Activated T-helper 1 cell treated with anti-CD3 and anti-CD28 coated beads, Interleukin-12 subunit alpha, Interleukin-12 subunit beta, Interleukin-2, Interleukin-4 antibody, amounts not matched to agents 30 ng/mL and 10 ng/mL and 1 ng/mL, durations not matched to agents 14 hours and 24 hours and 36 hours (primary cell): ENCODE measurements around the gene PRSS22. TPM values are rescaled to one million over a fixed set of nuclear protein-coding genes. Genes with fewer than 3 reads are reported as not detected.
A peak's percentile ranks its signal among the peaks of the same experiment; 100 is the strongest.

Experiments used
- DNase-seq: peaks from one replicate; pipeline ENCODE4 v3.0.0; 2021; ENCODE audit warnings: low spot score
- H3K27ac Mint-ChIP-seq: one replicate; pipeline ENCODE4 v1.8.0; 2021; ENCODE audit warnings: mild to moderate bottlenecking, mixed read lengths
- H3K27me3 Mint-ChIP-seq: one replicate; pipeline ENCODE4 v1.8.0; 2022; ENCODE audit warnings: mild to moderate bottlenecking, moderate library complexity, mixed read lengths; ENCODE audit not compliant: insufficient read depth
- H3K36me3 Mint-ChIP-seq: one replicate; pipeline ENCODE4 v1.8.0; 2021; ENCODE audit warnings: low read depth, mixed read lengths
- H3K4me1 Mint-ChIP-seq: one replicate; pipeline ENCODE4 v1.8.0; 2021; ENCODE audit warnings: low read depth, mixed read lengths
- H3K4me3 Mint-ChIP-seq: one replicate; pipeline ENCODE4 v1.8.0; 2021; ENCODE audit warnings: mild to moderate bottlenecking, moderate library complexity, mixed read lengths
- H3K9me3 Mint-ChIP-seq: one replicate; pipeline ENCODE4 v1.8.0; 2021; ENCODE audit warnings: mixed read lengths
- intact Hi-C: fragments of 100-400 bp; cut with micrococcal nuclease; formaldehyde crosslinking; loops from one replicate; pipeline ENCODE4 v1.15.1; 2024
- total RNA-seq: library from RNA; stranded (reverse); gene quantifications from 2 replicates; pipeline ENCODE4 v1.2.3, GENCODE V29; 2022

The PRSS22 gene
- total RNA-seq, 1 donor from 2014 or later, result not detected

GRCh38 chr16:2854700-2855309 lies 3.2 kb downstream of the PRSS22 start:
- H3K4me1 Mint-ChIP-seq, result no peaks in the 10 kb centered on the region
- H3K9me3 Mint-ChIP-seq, result peaks cover 10% of the 10 kb centered on the region
- no peak overlapping the region for H3K4me3 Mint-ChIP-seq
- H3K27me3 Mint-ChIP-seq, result peaks cover 6% of the 10 kb centered on the region
- no peak for DNase-seq
- H3K27ac Mint-ChIP-seq, result no peak overlapping the region
- no peaks in the 10 kb centered on the region for H3K36me3 Mint-ChIP-seq
- intact Hi-C loops, result no loop called here

- peaks cover 8% of the 10 kb centered on the region for H3K27me3 Mint-ChIP-seq
- intact Hi-C loops, result no loop called here
- H3K4me3 Mint-ChIP-seq, result no peak overlapping the region
- no peaks in the 10 kb centered on the region for H3K36me3 Mint-ChIP-seq
- H3K9me3 Mint-ChIP-seq, result peaks cover 10% of the 10 kb centered on the region
- H3K4me1 Mint-ChIP-seq, result no peaks in the 10 kb centered on the region
- DNase-seq, result no peak
- H3K27ac Mint-ChIP-seq, result no peak overlapping the region
Measured at GRCh38 chr16:2853531-2854073, 4.4 kb downstream of the PRSS22 start.

DNA sequence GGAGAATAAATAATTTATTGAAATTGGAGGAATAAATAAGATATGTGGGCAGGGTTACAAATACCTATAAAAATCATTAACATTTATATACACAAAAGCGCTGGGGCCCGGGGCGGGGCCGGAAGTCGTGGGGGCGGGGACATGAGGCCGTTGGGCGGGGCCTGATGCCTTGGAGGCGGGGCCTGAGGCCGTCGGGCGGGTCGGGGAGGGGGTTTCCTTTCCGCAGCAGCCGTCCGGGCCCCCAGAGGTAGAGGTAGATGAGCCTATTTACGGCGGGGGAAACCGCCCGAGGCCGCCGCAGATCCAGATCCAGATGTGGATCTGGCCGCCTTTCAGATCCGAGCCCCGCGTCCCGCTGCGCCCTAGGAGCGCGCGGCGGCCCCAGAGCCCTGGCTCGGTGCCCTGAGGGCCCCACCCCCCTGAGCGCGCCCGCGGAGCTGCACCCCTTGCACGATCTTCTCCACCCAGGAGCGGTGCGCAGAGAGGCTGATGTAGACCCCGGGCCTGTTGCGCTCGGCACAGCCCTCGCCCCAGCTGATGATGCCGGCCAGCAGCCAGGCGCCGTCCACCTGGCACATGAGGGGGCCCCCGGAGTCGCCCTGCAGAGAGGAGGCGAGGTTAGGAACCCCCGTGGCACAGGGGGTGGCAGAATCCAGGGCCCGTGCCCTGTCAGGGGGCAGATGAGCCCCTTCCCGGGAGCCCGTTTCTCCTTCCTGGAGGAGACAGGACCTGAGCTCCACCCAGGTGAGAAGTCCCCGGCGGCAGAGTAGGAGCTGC lies 5.1 kb downstream of the PRSS22 start:
- Mint-ChIP-seq H3K4me1 (no peaks in the 10 kb centered on the region), H3K9me3 (peaks cover 10% of the 10 kb centered on the region), H3K27ac (no peak overlapping the region), H3K36me3 (no peaks in the 10 kb centered on the region), H3K27me3 (peaks cover 8% of the 10 kb centered on the region), H3K4me3 (no peak overlapping the region)
- DNase-seq, result no peak
- intact Hi-C loops, result no loop called here

- Mint-ChIP-seq H3K4me1 (peaks cover 1% of the 10 kb centered on the region), H3K36me3 (no peaks in the 10 kb centered on the region), H3K27ac (no peak overlapping the region), H3K27me3 (peaks cover 8% of the 10 kb centered on the region), H3K4me3 (no peak overlapping the region), H3K9me3 (peaks cover 10% of the 10 kb centered on the region)
- intact Hi-C loops, result no loop called here
- no peak for DNase-seq
Measured at GRCh38 chr16:2852003-2852730, 5.8 kb downstream of the PRSS22 start.

DNA sequence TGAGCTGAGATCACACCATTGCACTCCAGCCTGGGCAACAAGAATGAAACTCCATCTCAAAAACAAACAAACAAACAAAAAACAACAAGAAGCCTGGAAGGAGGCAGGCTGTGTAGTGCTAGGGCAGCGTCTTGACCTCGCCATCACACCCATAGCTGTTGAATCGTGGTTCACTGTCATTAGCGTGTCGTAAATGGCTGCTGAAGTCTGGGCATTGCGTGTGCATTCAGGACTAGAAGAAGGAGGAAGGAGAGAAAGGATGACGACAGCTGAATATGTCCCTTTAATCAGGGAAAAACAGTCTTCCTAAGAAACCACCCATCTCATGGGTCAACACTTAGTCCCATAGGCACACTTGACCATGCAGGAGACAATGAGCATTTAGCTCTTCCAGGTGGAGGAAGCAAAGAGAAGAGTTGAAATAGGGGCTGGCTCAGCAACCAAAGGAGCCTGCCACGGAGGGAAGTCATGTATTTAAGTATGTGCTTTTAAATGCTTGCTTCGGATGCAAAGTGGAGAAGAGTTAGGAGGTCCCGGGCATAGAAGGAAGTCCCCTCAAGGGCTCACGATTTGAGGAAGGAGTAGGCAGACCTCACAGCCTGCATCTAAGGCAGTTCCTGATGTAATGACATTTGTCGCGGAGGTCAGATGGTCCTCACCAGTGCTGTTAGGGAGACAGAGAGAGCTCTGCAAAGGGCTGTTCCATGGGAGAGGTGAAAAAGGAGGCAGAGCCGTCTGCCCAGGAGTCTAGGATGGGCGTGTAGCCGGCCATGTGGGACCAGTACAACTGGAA lies 8.8 kb downstream of the PRSS22 start:
- peaks cover 5% of the 10 kb centered on the region for H3K27me3 Mint-ChIP-seq
- H3K4me3 Mint-ChIP-seq, result no peak overlapping the region
- peak overlapping the region; percentile 4 for H3K27ac Mint-ChIP-seq
- H3K4me1 Mint-ChIP-seq, result peaks cover 11% of the 10 kb centered on the region
- intact Hi-C loops, result no loop called here
- no peak for DNase-seq
- no peaks in the 10 kb centered on the region for H3K36me3 Mint-ChIP-seq
- H3K9me3 Mint-ChIP-seq, result peaks cover 2% of the 10 kb centered on the region

DNA sequence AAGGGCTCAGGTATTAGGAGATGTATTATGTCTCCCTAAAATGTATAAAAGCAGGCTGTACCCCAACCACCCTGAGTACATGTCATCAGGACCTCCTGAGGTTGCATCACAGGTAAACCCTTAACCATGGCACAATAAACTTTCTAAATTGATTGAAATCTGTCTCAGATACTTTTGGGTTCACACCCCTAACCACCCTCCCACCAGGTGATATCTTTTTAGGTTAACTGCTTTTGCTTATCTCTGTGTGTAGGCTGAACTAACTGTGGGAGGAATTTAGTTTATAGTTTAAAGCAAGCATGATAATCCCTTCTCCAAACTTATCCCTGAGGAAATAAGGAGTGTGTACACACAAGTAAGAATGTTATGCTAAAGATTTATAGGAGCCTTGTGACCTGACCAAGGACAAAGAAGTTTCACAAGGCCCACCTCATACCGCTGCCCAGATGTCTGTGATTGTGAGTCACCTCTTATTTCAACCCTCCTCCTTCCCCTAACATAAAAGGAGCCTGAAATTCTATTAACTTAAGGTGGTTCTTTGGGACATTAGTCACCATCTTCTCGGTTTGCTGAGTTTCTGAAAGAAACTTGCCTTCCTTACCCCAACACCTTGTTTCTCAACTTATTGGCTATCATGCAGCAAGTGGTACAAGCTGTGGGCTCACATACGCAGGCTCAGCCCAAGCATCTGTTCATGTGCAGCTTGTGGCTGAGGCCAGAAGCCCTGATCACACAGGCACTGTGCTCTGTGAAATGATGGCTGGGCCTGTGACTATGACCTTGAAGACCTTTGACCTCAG lies 11.3 kb downstream of the PRSS22 start:
- Mint-ChIP-seq H3K4me1 (peaks cover 18% of the 10 kb centered on the region), H3K4me3 (no peak overlapping the region), H3K36me3 (no peaks in the 10 kb centered on the region), H3K27ac (no peak overlapping the region), H3K27me3 (peaks cover 5% of the 10 kb centered on the region), H3K9me3 (no peaks in the 10 kb centered on the region)
- no peak for DNase-seq
- intact Hi-C loops, result no loop called here

DNA sequence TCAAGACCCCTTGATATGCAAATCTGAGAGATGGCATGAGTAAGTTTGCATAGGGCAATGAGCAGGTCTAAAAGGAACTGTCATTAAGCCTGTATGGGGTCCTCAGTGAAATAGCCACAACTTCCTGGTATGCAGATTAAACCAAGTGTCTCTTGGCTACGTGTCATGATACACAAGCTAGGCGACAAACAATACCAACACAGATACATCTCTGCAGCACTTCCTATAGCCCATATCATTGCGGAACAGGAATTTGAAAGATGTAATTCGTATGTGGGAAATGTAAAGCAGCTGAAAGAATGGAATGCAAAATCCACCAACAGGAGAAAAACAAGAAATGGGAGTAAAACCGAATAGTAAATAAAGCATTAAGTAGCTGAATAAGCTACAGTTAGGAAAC lies 12.9 kb downstream of the PRSS22 start:
- H3K27me3 Mint-ChIP-seq, result peaks cover 5% of the 10 kb centered on the region
- no peak overlapping the region for H3K4me3 Mint-ChIP-seq
- no peak overlapping the region for H3K27ac Mint-ChIP-seq
- peaks cover 18% of the 10 kb centered on the region for H3K4me1 Mint-ChIP-seq
- no peaks in the 10 kb centered on the region for H3K9me3 Mint-ChIP-seq
- DNase-seq, result no peak
- no peaks in the 10 kb centered on the region for H3K36me3 Mint-ChIP-seq
- intact Hi-C loops, result no loop called here

DNA sequence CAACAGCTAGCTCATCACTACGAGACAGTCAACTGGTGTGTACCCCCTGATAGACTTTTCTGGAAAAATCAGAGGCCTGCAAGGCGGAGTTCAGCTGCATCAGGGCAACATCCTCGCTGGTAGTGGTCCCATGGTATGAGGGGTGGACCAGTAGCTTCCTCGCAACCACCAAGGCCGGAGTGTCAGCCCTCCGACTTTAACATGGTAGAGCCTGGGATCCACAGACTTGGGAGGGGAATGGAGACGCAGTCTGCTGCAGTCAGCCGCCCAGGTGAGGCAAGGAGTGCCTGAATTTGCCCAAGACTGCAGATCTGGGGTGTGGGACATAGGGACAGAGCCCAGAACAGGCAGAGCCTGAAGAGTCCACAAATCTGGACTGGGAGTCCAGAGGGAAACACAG lies 14.4 kb downstream of the PRSS22 start:
- no peaks in the 10 kb centered on the region for H3K9me3 Mint-ChIP-seq
- intact Hi-C loops, result loop anchor here (2.0 kb wide), 2 partner anchors 39 to 61 kb away; partner anchors contain the start of gene FLYWCH2
- H3K4me3 Mint-ChIP-seq, result no peak overlapping the region
- H3K36me3 Mint-ChIP-seq, result no peaks in the 10 kb centered on the region
- peaks cover 23% of the 10 kb centered on the region for H3K4me1 Mint-ChIP-seq
- no peaks in the 10 kb centered on the region for H3K27me3 Mint-ChIP-seq
- DNase-seq, result no peak
- no peak overlapping the region for H3K27ac Mint-ChIP-seq

GRCh38 chr16:2842340-2843000 lies 15.5 kb downstream of the PRSS22 start:
- peak overlapping the region; percentile 72 for H3K4me3 Mint-ChIP-seq
- peak overlapping the region; percentile 76 for H3K27ac Mint-ChIP-seq
- H3K4me1 Mint-ChIP-seq, result peaks cover 23% of the 10 kb centered on the region
- H3K9me3 Mint-ChIP-seq, result no peaks in the 10 kb centered on the region
- H3K36me3 Mint-ChIP-seq, result no peaks in the 10 kb centered on the region
- peak; percentile 57 for DNase-seq
- no peaks in the 10 kb centered on the region for H3K27me3 Mint-ChIP-seq
- intact Hi-C loops, result loop anchor here (2.0 kb wide), 2 partner anchors 40 to 62 kb away; partner anchors contain the start of gene FLYWCH2

DNA sequence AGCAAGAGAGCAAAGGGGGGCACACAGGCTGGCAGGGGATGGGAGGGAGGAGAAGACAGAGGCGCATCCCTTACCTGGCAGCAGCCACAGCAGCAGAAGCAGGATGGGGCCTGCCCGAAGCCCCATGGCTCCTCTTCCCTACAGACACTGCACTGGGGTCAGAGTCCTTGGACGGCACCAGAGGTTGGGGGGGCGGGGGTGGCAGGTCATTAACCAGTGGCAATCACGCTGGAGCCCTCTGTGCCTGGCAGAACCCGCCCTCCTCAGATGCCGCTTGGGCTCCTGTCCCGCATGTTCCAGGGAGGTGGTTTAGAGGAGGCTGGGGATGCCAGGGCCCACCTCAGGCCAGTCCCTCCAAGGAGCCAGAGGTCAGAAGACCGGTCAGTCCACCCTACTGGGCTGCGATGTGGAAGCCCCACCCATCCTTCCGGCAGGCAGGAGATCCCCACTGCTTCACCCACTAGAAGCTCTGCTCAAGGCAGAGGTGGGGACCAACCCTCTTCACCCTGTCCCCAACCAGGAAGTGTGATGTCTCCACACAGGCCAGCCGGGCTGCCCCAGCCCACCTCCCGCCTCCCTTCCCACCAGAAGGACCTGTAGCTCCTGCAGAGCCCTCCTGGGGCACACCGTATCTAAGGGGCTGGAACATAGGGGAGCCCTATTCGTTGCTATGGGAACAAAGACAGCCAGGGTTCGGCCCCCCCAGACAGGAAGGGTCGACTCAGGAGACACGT lies 16.2 kb downstream of the PRSS22 start:
- Mint-ChIP-seq H3K4me3 (no peak overlapping the region), H3K27me3 (peaks cover 3% of the 10 kb centered on the region), H3K36me3 (no peaks in the 10 kb centered on the region), H3K27ac (no peak overlapping the region), H3K9me3 (no peaks in the 10 kb centered on the region), H3K4me1 (peaks cover 18% of the 10 kb centered on the region)
- no peak for DNase-seq
- intact Hi-C loops, result loop anchor here (2.0 kb wide), 2 partner anchors 41 to 63 kb away; partner anchors contain the start of gene FLYWCH2

- Mint-ChIP-seq H3K27me3 (peaks cover 3% of the 10 kb centered on the region), H3K4me3 (no peak overlapping the region), H3K27ac (no peak overlapping the region), H3K9me3 (no peaks in the 10 kb centered on the region), H3K36me3 (no peaks in the 10 kb centered on the region), H3K4me1 (peaks cover 12% of the 10 kb centered on the region)
- DNase-seq, result no peak
- intact Hi-C loops, result no loop called here
Measured at GRCh38 chr16:2840914-2841313, 17.1 kb downstream of the PRSS22 start.
